ENCODE results near the gene MMEL1. TPM values are rescaled to one million over a fixed set of nuclear protein-coding genes. Genes with fewer than 3 reads are reported as not detected.

MMEL1 gene
- polyA plus RNA-seq, 6 donors from 2014 or later, result 1.0 to 8.5 (median 5.3) TPM; not detected in 1

DNA sequence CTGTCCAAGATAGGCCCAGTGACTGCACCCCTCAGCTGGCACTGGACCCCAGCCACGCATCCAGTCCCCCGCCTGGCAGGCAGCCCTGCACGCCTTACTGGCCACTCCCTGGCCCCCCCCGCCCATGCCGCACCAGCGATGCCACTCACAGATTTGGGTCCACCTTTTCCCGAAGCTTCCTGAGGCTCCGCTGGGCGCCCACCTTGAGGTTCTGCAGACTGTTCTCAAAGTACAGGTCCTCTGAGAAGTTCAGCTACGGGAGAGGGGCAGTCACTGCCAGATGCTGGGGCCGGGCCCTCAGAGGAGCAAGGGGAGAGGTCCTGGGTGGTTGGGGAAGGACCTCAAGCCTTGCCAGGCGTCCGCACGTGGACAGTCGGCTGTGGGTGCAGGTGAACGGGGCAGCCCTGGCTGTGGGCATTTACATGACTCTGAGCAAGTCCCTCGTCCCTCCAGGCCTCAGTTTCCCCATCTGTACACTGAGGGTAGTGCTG is 38.1 kb downstream of the MMEL1 start:
- H3K9me3 Mint-ChIP-seq, result peaks cover 0 to 11% (median 5%) of the 10 kb centered on the region in 7 donors
- peaks cover 5 to 8% (median 5%) of the 10 kb centered on the region in 3 donors for H3K4me1 Mint-ChIP-seq
- no peak for DNase-seq

DNA sequence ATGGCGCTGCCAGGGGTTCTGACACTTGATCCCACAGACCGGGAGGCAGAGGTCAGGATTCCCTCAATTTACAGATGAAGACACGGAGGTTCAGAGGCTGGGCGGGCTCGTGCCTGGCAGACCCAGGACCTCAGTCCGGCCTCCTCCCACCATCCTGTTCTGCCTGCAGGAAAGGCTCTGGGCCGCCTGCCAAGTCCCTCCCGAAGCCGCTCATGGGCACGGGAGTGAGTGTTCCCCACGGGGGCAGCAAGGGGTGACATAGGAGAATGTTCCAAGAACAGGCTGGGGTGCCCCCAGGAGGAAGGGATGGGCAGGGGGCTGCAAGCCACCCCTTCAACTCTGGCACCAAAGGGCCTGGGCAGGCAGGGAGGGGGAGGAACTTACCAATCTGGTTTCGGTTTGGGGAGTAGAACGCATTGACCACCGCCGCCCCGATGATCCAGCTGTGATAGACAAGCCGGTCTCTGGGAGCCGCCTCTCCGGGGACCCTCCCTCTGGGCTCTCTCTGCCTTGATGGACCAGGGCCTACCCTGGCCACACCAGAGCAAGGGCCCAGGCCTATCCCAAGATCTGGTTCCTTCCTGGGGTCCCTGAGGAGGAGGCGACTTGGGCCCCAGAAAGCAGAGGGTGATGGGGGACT is 38.7 kb downstream of the MMEL1 start:
- no peak for DNase-seq
- no peak overlapping the region for H3K27ac Mint-ChIP-seq
- H3K9me3 Mint-ChIP-seq, result peaks cover 0 to 11% (median 5%) of the 10 kb centered on the region in 7 donors
- ATAC-seq (ENCODE audit: low read depth in 2 of 2), result no peak
- H3K27me3 Mint-ChIP-seq, result peaks cover 0 to 25% (median 13%) of the 10 kb centered on the region in 3 donors
- no peak overlapping the region for H3K4me3 Mint-ChIP-seq
- H3K36me3 Mint-ChIP-seq, result peaks cover 0 to 12% of the 10 kb centered on the region in 2 donors
- H3K4me1 Mint-ChIP-seq, result peaks cover 5 to 8% (median 5%) of the 10 kb centered on the region in 3 donors

More for the DNA sequence above, 38.1 kb downstream of the MMEL1 start:
- Mint-ChIP-seq H3K36me3 (peaks cover 0 to 12% of the 10 kb centered on the region in 2 donors), H3K4me3 (no peak overlapping the region), H3K27ac (no peak overlapping the region), H3K27me3 (peaks cover 0 to 25% (median 13%) of the 10 kb centered on the region in 3 donors)
- no peak for ATAC-seq (ENCODE audit: low read depth in 2 of 2)

DNA sequence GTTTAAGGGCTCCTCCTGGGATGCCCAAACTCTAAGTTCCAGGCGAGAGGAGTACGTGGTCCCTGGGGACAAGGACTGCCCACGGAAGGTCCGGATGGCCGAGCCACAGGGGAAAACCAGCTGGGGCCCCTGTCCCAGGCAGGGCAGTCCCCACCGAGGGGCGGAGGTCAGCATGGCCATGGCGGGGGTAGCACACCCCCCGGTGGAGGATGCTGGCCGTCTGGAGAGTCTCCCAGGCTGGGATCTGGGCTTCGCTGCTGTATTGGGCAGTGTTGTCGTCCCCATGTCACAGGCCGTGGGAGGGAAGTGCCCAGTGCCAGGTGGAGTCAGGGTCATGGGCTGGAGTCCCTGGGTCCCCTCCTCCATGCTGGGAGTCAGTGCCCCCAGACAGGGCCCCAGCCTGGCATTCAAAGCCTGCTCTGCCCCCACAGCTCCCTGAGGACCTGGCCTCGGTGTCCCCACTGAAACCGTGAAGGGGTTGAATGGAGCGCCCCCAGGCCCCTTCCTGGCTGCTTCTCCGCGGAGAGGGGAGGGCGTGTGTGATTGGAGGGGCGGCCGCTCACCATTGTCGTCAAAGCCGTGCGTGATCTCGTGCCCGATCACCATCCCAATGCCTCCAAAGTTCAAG is 39.5 kb downstream of the MMEL1 start:
- peaks cover 0 to 4% (median under 1%) of the 10 kb centered on the region in 7 donors for H3K9me3 Mint-ChIP-seq
- H3K36me3 Mint-ChIP-seq, result peaks cover 0 to 6% of the 10 kb centered on the region in 2 donors
- H3K27me3 Mint-ChIP-seq, result peaks cover 0 to 25% (median 13%) of the 10 kb centered on the region in 3 donors
- no peak overlapping the region for H3K27ac Mint-ChIP-seq
- peaks cover 5 to 8% (median 5%) of the 10 kb centered on the region in 3 donors for H3K4me1 Mint-ChIP-seq
- ATAC-seq (ENCODE audit: low read depth in 2 of 2) (no peak), DNase-seq (no peak)
- no peak overlapping the region for H3K4me3 Mint-ChIP-seq

DNA sequence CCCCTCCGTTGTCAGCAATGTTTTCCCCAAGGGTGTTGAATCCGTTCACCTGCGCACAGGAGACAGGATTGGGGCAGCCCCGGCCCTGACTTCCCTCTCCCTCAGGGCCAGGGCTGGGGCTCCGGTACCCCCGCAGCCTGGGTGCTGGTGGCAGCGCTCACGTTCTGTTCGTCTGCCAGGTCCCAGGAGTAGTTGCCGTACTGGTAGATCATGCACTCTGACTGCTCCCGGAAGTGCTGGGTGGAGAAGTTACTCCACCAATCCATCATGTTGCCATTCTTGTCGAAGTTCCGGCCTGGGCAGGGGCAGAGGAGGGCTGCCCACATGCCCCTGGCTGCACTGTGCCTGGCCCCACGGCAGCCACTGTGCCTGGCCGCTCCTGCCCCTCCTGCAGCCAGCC is 40.1 kb downstream of the MMEL1 start:
- peak overlapping the region in 1 of 8 donors; percentile 38 for H3K4me3 Mint-ChIP-seq
- no peak for DNase-seq
- no peaks in the 10 kb centered on the region for H3K9me3 Mint-ChIP-seq
- ATAC-seq (ENCODE audit: low read depth in 2 of 2), result no peak
- H3K27ac Mint-ChIP-seq, result no peak overlapping the region
- H3K4me1 Mint-ChIP-seq, result peaks cover 4 to 8% (median 5%) of the 10 kb centered on the region in 3 donors
- H3K36me3 Mint-ChIP-seq, result no peaks in the 10 kb centered on the region
- H3K27me3 Mint-ChIP-seq, result peaks cover 0 to 20% (median 8%) of the 10 kb centered on the region in 3 donors

DNA sequence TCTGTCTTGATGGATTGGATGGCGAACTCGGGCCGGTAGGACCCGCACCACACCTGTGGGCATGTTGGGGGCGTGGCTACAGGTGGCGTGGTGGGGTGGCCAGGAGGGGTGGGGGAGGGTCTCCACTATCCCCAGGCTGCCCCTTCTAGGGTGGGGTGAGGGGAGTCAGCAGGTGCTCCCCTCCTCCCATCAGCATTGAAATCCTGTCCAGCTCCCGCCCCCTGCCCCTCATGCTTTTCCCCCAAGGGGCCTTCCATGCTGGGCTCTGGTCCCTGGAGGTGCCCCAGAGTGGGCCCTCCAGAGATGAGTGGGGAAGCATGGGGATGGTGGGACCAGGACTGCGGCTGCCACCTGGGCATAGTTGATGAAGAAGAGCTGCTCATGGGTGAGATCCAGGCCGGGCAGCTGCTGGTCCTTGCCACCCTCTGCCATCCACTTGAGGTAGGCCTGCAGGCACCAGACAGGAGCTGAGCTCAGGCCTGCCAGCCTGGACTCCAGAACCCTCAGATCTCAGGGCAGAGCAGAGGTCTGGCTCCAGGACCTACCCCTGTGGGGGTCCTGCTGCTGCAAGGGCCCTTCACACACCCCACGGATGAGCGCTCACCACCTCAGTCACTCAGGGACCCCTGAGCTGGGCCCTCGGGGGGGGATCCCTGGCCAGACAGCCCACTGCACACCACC is 41.1 kb downstream of the MMEL1 start:
- Mint-ChIP-seq H3K36me3 (no peaks in the 10 kb centered on the region), H3K27ac (no peak overlapping the region), H3K4me1 (peaks cover 2 to 7% (median 5%) of the 10 kb centered on the region in 3 donors), H3K4me3 (peak overlapping the region in 1 of 8 donors; percentile 61), H3K27me3 (peaks cover 0 to 12% (median 0%) of the 10 kb centered on the region in 3 donors), H3K9me3 (no peaks in the 10 kb centered on the region)
- DNase-seq (no peak), ATAC-seq (ENCODE audit: low read depth in 2 of 2) (no peak)

DNA sequence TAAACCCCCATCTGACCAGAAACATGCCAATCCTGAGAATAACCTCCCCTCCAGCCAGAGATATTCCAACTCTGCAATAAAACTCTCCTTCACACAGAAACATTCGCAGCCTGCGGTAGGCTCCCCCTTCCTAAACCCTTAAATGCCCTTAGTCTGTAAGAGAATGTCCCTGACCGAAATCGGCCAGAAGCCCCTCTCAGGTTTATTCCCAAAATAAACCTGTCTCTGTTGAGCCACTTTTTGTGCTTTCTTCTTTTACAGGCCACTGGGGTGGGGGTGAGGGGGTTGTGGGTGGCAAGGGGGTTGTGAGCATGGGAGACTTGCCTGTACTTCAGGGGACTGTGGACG is 41.6 kb downstream of the MMEL1 start:
- no peak for ATAC-seq (ENCODE audit: low read depth in 2 of 2)
- no peak for DNase-seq
- no peaks in the 10 kb centered on the region for H3K9me3 Mint-ChIP-seq
- no peaks in the 10 kb centered on the region for H3K36me3 Mint-ChIP-seq
- peak overlapping the region in 1 of 6 donors; percentile 34 for H3K27ac Mint-ChIP-seq
- peak overlapping the region in 2 of 8 donors; percentile 56 to 61 for H3K4me3 Mint-ChIP-seq
- peaks cover 2 to 11% (median 5%) of the 10 kb centered on the region in 3 donors for H3K4me1 Mint-ChIP-seq
- peaks cover 0 to 12% (median 0%) of the 10 kb centered on the region in 3 donors for H3K27me3 Mint-ChIP-seq

DNA sequence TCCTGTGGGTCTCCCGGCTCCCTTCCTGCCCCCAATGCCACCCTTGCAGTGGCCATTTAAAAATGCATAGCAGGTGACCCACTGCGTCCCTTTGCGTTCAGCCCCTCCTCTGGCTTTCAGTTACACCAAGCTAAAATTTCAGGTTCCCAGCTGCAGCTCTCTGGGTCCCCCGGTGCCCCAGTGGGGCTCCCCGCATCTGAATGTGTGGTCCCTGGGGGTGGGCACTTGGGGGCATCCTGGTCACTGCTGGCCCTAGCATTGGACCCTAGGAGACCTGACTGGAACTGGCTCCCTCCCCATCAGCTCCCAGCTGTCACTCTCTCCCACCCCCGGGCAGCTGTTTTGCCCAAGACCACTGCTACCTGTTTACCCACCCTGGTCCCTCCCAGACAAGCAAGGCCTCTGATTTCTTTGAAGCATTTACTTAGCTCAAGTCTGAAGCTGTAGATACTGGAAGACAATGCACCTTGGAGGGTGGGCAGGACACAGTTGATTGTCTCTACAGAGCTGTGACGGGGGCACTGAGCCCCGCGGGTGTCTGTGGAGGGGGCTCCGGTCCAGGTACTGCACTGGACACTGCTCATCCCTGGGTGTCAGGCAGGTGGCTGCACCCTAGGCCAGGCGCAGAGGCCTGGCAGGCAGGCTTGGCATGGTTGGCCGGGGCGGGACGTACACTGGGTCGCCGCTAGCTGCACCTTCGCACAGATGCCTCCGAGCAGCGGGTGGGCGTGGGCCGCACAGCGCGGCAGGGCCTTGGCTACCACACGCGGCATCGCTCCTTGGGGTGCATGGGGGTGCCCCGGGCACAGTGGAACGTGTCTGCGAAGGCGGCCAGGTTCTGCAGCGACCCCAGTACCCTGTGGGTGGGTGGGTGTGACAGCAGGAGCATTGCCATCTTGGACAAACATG is 42.3 kb downstream of the MMEL1 start:
- peaks cover 2 to 12% (median 8%) of the 10 kb centered on the region in 3 donors for H3K4me1 Mint-ChIP-seq
- H3K27ac Mint-ChIP-seq, result peak overlapping the region in 1 of 6 donors; percentile 57
- H3K4me3 Mint-ChIP-seq, result peak overlapping the region in 2 of 8 donors; percentile 30 to 75
- no peak for DNase-seq
- H3K9me3 Mint-ChIP-seq, result no peaks in the 10 kb centered on the region
- H3K36me3 Mint-ChIP-seq, result no peaks in the 10 kb centered on the region
- no peak for ATAC-seq (ENCODE audit: low read depth in 2 of 2)
- H3K27me3 Mint-ChIP-seq, result peaks cover 0 to 12% (median 0%) of the 10 kb centered on the region in 3 donors

DNA sequence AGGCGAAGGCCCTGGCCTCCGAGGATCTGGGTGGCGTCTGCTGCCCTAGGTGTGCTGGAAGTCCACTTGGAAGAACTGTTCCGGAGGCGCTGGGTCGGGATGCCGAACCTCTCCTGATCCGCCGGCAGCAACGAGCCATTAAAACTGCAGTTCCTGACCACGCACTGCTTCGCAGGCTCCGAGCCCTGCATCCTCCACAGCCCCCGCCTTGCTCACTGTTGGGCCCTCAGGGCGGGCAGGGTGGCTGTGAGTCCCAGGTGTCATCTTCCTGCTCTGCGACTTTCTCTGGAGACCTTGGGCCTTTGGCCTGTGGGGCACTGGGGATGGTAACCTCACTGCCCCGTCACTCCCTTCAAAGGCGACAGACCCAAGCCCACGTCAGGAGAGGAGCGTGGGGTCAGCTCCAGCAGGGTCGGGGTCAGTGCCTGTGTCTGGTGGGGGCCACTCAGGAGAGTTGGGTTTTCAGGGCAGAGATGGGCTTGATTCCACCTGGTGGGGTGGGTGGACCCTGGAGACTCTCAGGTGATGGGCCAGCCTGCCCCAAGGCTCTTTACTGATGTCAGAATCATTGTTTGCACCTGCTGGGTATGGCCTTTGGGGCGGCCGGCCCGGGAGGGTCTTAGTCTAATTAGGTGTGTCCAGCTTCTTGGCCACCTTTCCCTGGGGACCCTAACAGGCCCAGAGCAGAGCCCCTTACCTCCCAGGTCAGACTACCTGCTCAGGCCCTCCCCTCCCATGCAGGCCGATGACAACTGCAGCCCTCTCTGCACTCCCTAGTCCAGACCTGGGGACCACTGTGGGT is 43.2 kb downstream of the MMEL1 start:
- H3K4me3 Mint-ChIP-seq, result peak overlapping the region in 3 of 8 donors; percentile 33 to 75 (median 42)
- peaks cover 7 to 16% (median 15%) of the 10 kb centered on the region in 3 donors for H3K4me1 Mint-ChIP-seq
- H3K9me3 Mint-ChIP-seq, result no peaks in the 10 kb centered on the region
- peaks cover 0 to 12% (median 0%) of the 10 kb centered on the region in 3 donors for H3K27me3 Mint-ChIP-seq
- ATAC-seq (ENCODE audit: low read depth in 2 of 2) (no peak), DNase-seq (no peak)
- H3K27ac Mint-ChIP-seq, result peak overlapping the region in 1 of 6 donors; percentile 74
- no peaks in the 10 kb centered on the region for H3K36me3 Mint-ChIP-seq

DNA sequence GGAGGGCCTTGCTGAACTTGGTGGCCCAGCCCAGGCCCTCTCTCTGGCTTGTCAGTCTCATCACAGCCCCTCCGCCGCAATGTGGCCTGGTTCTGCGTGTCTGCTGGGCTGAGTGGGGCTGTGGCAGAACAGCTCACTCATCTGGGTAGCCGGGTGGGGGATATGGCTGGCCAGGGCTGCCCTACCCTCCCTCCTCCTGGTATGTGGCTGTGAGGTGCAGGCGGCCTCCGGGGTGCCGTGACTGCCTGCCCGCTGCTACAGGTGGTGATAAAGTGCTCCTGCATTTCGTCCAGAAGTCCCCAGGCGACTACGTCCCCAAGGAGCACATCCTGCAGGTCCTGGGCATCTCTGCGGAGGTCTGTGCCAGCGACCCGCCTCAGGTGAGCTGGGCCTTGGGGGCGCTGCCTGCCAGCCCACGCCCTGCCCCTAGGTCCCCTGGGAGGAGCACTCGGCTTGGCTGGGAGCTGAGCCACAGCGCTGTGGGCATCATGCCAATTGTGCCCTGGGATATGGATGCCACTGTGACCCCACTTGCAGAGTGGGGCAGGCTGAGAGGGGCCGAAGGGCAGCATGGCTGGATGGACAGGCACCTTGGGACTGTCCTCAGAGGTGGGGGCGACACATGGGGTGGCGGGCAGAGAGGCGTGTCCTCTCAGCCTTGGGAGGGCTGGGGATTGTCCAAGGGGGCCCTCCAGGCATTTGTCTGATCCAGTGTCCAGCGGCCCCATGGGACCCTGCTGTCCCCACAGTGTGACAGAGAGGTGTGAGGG is 44.0 kb downstream of the MMEL1 start:
- H3K4me3 Mint-ChIP-seq, result peak overlapping the region in 4 of 8 donors; percentile 73 to 95 (median 79)
- H3K27ac Mint-ChIP-seq, result no peak overlapping the region
- DNase-seq (no peak), ATAC-seq (ENCODE audit: low read depth in 2 of 2) (no peak)
- peaks cover 15 to 24% (median 22%) of the 10 kb centered on the region in 3 donors for H3K4me1 Mint-ChIP-seq
- H3K9me3 Mint-ChIP-seq, result no peaks in the 10 kb centered on the region
- H3K27me3 Mint-ChIP-seq, result peaks cover 0 to 6% (median 0%) of the 10 kb centered on the region in 3 donors
- no peaks in the 10 kb centered on the region for H3K36me3 Mint-ChIP-seq

DNA sequence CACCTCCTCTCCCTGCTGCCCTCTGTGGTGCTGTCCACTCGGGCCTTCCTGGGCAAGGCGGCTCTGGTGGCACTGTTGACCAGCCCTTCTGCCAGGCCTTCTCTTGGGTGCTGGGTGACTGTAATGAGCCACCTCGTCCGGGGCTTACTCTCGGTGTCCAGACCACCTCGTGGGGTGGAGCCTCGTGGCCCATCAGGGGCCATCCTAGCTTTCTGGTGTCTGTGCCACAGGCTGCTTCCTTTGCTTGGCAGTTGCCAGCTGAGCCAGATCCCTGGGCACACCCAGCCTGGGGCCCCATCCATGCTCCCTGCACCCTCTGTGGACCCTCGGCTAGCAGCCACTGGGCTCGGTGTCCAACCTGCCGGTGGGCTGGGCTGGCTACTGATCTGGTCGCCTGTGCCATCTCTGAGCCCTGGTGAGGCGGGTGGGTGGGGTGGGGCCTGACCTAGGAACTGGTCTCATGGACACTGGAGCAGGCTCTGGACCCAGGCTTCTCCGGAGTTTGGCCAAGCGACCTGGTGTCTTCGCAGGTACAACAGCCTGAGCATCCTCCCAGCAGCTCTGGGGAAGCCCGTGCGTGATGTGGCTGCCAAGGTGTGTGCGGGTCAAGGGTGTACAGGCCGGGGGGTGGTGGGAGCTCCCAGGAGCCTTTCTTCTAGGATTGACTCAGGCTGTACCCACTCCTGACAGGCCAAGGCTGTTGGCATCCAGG is 44.8 kb downstream of the MMEL1 start:
- peak overlapping the region in 1 of 6 donors; percentile 62 for H3K27ac Mint-ChIP-seq
- no peaks in the 10 kb centered on the region for H3K9me3 Mint-ChIP-seq
- no peak for DNase-seq
- peaks cover 24 to 29% (median 27%) of the 10 kb centered on the region in 3 donors for H3K4me1 Mint-ChIP-seq
- no peaks in the 10 kb centered on the region for H3K36me3 Mint-ChIP-seq
- peak overlapping the region; percentile 68 to 96 (median 88) for H3K4me3 Mint-ChIP-seq
- no peak for ATAC-seq (ENCODE audit: low read depth in 2 of 2)
- H3K27me3 Mint-ChIP-seq, result peaks cover 0 to 5% (median 0%) of the 10 kb centered on the region in 3 donors
